Suppressor macrophage treated with lipopolysaccharide for 1 hour (primary cell): ENCODE results near the gene SSU72.
A peak's percentile ranks its signal among the peaks of the same experiment; 100 is the strongest.
"Not testable (repeated sequence)": the region's sequence is repeated elsewhere in the genome, so short reads cannot be mapped to it uniquely, and the experiment has no call there.

ENCODE experiments used
- DNase-seq, 3 donors: peaks; one replicate each; pipeline ENCODE4 v3.0.0-alpha.2; 2020 to 2022

Gene SSU72

DNA sequence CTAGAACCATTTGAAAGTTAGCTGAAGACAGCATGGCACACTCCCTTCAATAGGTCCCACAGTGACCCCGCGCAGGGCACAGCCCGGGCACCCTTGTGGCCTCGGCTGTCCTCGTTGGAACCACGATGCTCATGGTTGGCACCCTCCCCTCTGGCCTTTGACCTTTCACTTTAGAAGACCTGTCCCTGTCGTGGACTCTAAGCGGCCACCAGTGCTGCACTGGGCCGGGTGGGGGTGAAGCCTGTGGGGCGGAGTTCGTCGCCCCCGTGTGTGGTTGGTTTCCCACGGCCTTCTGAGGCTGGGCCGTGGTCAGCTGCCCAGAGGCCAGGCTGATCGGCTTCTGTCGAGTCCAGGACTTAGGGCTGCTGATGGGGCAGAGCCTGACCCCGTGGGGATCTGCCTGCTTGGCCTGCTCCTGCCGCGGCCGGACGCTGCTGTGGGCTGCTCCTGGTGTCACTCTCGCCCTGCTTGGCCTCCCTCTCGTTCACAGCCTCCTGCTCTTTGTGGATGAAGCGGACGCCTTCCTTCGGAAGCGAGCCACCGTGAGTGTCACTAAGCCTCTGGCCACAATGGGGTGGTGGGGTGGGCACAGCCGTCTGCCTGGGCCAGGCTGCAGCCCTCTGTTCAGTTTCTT, 49.8 kb downstream of the SSU72 start:
- not testable (repeated sequence) for DNase-seq

DNA sequence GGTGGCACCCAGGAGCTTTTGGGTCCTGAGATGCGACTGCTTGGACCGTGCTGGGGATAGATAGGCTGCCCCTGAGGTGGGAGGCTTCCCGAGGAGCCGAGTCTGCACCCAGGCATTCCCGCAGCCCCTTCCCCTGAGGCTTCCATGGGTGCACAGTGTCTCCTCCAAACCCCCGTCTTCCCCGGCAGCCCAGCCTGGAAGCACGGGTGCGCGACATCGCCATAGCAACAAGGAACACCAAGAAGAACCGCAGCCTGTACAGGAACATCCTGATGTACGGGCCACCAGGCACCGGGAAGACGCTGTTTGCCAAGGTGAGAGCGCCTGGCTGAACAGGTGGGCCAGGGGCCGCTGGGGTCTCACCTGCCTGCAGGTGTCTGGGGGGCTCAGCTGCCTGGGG, 51.0 kb downstream of the SSU72 start:
- not testable (repeated sequence) for DNase-seq

GRCh38 chr1:1523226-1523625, 51.4 kb downstream of the SSU72 start:
- not testable (repeated sequence) for DNase-seq

DNA sequence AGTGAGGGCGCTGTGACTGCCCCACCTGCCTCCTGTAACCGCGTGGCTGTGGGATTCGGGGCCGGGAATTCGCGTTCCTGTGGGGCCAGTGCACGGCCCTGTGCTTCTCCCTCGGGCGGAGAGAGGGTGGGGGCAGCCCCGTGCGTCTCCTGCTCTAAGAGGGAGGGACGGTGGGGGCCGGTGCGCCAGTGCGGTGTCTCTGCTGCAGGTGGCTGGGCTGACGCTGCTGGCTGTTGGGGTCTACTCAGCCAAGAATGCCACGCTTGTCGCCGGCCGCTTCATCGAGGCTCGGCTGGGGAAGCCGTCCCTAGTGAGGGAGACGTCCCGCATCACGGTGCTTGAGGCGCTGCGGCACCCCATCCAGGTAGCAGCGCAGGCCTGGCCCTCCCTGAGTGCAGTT, 52.1 kb downstream of the SSU72 start:
- DNase-seq: not testable (repeated sequence)

DNA sequence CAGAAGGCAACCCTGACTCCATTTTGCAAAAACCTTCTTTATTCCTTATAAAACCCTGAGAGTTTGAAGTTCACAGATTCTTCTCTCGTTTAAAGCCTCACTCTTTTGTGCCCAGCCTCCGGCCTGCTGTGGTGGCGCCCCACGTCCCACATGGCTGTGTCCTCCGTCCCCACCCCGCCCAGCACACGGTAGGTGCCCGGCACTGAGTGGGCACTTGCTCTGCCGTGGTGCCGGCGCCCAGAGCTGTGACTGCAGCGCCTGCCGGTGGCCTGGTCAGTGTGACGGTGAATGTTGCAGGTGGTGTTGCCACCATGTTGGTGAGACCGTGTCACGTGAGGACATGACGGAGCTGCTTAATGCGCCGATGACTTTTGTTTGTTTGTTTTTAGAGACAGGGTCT, 53.3 kb downstream of the SSU72 start:
- no peak for DNase-seq

- DNase-seq: not testable (repeated sequence)
Observed at GRCh38 chr1:1519805-1520505, 54.7 kb downstream of the SSU72 start.

DNA sequence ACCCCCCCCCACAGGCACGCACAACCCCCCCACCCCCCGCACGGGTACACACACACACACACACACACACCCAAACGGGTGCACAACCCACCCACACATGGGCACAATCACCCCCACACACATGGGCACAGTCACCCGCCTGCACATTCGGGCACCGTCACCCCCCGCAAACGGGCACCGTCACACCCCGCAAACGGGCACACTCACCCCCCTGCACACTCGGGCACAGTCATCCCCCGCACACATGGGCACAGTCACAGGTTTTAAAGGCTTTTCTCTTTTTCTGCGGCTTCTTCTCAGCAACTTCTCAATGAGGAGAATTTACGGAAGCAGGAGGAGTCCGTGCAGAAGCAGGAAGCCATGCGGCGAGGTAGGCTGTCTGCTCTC, 56.0 kb downstream of the SSU72 start:
- DNase-seq: not testable (repeated sequence)

DNA sequence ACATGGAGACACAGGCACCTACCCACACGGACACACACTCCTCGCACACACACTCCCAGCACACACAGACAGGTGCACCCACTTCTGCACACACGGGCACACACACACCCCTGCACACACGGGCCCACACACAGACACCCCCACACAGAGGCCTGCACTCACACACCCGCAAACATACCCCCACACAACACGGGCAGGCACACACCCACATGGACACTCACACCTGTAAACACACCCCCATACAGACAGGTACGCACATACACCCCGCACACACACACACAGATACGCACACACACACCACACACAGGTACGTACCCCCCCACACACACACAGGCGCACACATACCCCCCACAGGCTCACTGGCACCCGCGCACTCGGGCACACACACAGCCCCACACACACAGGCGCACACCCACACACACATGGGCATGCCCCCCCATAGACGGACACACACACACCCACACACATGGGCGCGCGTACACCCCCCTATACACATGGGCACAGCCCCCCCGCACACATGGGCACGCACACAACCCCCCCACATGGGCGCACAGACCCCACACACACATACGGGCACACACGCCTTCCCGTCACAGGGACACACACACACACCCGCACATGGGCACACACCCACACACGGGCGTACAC, 56.6 kb downstream of the SSU72 start:
- no peak for DNase-seq

GRCh38 chr1:1516923-1517322, 57.7 kb downstream of the SSU72 start:
- DNase-seq: not testable (repeated sequence)

DNA sequence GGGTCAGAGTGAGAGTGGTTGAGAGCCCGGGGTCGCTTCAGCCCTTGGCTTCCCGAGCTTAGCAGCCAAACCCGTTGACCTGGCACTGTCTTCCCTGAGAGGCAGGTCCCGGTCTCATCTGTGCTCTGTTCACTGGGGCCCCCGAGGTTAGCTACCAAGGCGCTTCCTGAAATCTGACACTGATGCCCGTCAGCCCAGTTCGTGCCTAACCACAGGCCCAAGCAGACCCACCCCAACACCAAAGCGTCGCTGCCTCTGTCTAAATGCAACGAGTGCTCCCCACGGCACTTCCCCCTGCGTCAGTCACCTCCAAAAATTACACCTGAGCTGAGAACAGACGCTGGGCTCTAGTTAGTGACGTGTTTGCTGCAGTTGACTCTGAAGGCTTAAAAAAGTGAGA, 60.3 kb downstream of the SSU72 start:
- not testable (repeated sequence) for DNase-seq

DNA sequence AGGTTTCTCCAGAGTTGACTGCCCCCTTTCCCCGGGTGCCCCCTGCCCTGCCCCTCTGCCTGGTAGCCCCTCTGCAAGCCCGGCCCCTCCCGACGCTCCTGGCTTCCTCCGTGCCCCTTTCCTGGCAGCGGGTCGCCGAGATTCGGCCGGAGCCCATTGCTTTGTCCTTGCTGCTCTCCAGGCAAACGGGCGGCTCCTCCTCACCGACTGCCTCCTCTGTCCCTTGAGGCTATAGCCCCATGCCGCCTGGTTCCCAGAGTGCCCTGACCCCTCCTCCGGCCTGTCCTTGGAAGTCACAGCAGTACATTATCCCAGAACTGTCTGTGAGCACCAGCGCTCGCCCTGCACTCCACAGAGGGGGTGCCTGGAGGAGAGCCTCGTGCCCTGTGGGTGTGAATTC, 61.0 kb downstream of the SSU72 start:
- DNase-seq: not testable (repeated sequence)

GRCh38 chr1:1512425-1512824, 62.2 kb downstream of the SSU72 start:
- DNase-seq: peak in 2 of 3 donors; percentile 23 to 49

GRCh38 chr1:1511533-1512285, 63.0 kb downstream of the SSU72 start, which contains the start of gene ATAD3A:
Gene ATAD3A, plus strand, starts transcription at chr1:1512162. Its CDS starts 107 bp downstream, at chr1:1512269.
- DNase-seq: peak; percentile 99

GRCh38 chr1:1510912-1511532, 63.6 kb downstream of the SSU72 start:
- DNase-seq: peak in 2 of 3 donors; percentile 4 to 48

GRCh38 chr1:1509465-1509850, 65.2 kb downstream of the SSU72 start:
- not testable (repeated sequence) for DNase-seq

DNA sequence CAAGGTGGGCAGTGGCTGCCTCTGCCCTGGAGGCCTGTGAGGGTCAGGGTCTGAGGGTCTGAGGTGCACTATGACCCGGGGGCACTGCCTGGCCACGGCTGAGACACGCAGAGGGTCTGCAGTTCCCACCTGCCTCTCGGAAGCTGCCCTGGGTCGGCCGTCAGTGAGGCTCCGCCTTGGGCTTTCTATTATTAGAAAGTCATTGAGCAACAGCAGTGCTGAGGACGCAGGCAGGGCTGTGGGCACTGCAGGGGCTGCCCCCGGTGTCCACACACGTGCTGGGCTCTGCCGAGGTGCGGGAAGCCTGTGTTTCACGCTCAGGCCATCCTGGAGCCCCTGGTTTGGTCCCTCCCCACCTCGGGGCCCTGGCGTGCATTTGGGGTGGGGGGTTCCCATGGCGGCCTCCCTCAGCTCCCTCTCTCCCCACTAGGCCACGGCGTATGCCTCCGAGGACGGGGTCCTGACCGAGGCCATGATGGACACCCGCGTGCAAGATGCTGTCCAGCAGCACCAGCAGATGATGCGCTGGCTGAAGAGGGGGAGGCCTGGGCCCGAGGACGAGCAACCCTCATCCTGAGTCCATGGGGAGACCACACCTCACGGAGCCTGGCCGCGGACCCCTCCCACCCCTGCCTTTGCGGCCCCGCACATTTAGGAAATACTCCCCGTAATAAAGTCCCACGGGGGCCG, 65.7 kb downstream of the SSU72 start:
- DNase-seq: not testable (repeated sequence)

- DNase-seq: no peak
Observed at GRCh38 chr1:1507305-1507704, 67.4 kb downstream of the SSU72 start.

DNA sequence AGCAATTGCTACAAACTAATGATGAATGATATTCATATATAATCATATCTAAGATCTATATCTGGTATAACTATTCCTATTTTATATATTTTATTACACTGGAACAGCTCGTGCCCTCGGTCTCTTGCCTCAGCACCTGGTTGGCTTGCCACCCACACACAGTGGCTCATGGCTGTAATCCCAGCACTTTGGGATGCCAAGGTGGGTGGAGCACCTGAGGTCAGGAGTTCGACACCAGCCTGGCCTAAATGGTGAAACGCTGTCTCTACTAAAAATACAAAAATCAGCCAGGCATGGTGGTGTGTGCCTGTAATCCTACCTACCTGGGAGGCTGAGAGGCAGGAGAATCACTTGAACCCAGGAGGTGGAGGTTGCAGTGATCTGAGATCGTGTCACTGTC, 68.9 kb downstream of the SSU72 start:
- DNase-seq: not testable (repeated sequence)

DNA sequence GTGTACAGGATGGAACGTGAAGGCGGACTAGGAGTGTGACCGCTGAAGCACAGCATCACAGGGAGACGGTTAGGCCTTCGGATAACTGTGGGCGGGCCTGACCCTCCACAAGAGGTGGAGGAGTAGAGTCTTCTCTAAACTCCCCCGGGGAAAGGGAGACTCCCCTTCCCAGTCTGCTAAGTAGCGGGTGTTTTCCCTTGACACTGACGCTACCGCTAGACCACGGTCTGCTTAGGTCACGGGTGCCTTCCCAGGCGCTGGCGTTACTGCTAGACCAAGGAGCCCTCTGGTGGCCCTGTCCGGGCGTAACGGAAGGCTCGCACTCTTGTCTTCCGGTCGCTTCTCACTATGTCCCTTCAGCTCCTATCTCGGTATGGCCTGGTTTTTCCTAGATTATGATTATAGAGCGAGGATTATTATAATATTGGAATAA, 69.3 kb downstream of the SSU72 start:
- DNase-seq: peak; percentile 45 to 54 (median 50)

- DNase-seq: peak; percentile 51 to 71 (median 58)
Observed at GRCh38 chr1:1504777-1505365, 69.8 kb downstream of the SSU72 start.

DNA sequence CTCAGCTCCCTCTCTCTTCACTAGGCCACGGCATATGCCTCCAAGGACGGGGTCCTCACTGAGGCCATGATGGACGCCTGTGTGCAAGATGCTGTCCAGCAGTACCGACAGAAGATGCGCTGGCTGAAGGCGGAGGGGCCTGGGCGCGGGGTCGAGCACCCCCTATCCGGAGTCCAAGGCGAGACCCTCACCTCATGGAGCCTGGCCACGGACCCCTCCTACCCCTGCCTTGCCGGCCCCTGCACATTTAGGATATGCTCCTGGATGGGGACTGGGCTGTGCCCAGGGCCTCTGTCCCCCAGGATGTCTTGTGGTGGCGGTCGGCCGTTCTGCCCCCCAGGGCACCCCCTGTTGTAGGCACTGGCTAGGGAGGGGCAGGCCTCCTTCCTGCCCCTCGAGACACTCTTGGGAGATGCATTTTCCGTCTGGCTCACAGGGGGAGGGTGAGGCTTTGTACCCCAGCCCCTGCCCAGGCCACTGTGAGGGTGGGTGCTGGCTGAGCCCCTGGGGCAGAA, 79.1 kb downstream of the SSU72 start:
- DNase-seq: not testable (repeated sequence)
